ENCODE data around the gene UBE2D3.
"Not testable (repeated sequence)": the region's sequence is repeated elsewhere in the genome, so short reads cannot be mapped to it uniquely, and the experiment has no call there.

UBE2D3 gene

DNA sequence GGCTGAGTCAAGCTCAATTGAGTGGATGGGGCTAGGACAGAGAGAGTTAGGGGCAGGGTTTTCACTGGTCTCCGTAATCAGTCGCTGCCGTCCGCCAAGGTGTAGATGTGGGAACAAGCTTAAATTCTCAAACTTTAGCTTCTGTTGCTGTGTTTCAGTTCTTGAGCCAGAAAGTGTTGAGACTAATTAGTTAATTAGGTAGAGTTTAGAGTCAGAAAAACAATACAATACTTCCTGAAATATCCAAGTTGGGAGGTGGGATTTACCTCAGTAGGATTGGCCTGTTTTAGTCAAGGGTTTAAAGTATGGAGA is 1.1 kb upstream of the UBE2D3 start:
- DNase-seq: no peak

- peak; percentile 98 for DNase-seq
Observed at GRCh38 chr4:102827674-102828496, 534 bp upstream of the UBE2D3 start.

GRCh38 chr4:102826105-102826889 is 1.1 kb downstream of the UBE2D3 start:
- DNase-seq: no peak

- no peak for DNase-seq
Observed at GRCh38 chr4:102825261-102826091, 1.9 kb downstream of the UBE2D3 start.

GRCh38 chr4:102824398-102824797 is 3.0 kb downstream of the UBE2D3 start:
- peak; percentile 69 for DNase-seq

DNA sequence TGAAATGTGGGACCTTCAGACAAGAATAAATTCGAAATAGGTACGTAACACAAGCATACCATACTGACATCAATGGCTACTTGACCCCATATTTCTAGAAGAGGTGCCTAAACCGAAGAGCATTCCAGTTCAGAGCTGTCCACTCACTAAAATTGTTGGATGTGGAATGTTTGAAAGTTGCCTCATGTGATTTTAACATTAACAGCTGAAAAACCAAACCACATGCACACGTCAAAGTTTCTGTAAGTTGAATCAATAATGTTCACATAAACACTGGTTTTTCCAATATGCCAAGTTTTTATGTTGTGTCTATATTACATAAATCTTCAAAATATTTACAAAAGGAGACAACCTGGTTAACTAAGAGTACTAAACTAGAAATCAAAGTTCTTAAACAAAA is 3.5 kb downstream of the UBE2D3 start:
- DNase-seq: no peak

DNA sequence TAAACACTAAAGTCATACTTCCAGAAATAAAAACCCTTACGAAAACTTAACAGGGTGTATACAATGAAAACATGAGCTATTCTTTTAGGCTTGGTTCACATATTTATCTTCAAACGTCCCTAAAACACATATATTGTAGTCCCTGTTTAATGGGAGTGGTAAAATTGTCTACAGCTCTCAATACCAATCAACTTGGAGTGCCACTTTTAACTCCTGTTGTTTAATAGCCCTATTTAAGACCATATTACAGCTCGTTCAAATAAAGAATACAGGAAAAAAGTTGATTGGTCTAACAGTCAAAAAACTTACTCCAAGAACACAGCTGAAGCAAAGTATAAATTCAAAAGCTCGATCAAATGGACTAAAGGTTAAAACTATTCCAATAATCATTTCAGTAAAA is 3.9 kb downstream of the UBE2D3 start:
- no peak for DNase-seq

DNA sequence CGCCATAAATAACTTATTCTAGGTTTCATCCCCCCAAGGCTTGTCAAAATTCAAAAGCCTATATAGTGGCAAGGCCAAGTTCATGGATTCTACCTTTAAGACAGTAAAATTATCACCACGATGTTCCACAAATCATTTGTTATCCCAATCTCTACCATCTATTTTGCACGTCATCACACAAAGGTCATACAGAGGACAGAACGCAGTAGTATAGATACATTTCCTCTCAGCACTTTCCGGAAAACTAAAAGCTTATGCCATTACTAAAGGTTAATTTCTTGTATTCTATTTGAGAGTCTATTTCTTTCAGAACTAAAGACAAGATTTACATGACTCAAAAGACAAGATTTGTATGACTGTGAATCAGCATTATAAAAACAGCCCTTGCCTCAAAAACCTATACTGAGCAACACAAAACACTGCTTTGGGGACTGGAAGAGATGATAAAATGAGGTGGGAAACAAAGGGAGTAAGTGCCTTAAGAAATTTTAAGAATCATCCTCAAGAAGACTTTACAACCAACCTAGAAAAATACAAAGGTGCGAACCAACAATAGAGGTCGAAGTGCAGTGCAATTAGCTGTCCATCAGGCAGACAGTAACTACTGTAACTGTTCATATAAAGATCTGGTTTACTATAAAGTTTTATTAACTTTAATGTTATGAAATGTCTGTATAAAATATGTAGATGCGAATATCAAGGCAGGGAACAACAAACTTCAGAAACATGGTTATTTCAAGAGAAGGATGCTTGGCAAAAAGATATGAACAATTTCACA is 7.6 kb downstream of the UBE2D3 start:
- DNase-seq: no peak

DNA sequence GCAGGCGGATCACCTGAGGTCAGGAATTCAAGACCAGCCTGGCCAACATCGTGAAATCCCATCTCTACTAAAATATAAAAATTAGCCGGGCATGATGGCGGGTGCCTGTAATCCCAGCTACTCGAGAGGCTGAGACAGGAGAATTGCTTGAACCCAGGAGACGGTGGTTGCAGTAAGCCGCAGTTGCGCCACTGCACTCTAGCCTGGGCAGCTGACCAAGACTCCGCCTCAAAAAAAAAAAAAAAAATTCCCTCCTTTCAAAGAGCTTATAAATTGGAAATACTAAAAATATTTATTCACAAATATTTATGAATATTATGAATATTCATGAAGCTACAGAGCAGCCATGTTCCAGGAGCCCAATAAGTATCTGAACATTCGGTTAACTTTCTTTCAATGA is 8.3 kb downstream of the UBE2D3 start:
- DNase-seq: not testable (repeated sequence)

GRCh38 chr4:102817613-102818268 is 9.6 kb downstream of the UBE2D3 start:
- no peak for DNase-seq

GRCh38 chr4:102817021-102817605 is 10.2 kb downstream of the UBE2D3 start:
- DNase-seq: peak; percentile 48

- DNase-seq: no peak
Observed at GRCh38 chr4:102815981-102816380, 11.4 kb downstream of the UBE2D3 start.

DNA sequence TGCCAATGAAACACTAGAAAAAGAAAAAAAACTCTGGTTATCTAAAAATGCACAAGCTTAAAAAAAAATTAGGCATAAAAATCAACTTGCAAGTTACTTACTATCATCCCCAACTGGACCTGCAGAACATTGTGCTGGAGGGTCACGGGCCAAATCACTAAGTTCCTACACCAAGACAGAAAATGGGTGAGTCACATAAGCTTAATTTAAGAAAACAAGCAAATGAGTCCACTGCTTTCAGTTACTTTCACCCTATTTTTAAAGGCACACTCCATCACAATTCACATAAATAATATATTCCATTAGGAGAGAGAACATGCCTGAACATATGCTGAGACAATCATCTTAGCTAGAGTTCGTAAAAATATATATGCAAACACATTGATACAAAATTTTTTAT is 17.7 kb downstream of the UBE2D3 start:
- DNase-seq: no peak

DNA sequence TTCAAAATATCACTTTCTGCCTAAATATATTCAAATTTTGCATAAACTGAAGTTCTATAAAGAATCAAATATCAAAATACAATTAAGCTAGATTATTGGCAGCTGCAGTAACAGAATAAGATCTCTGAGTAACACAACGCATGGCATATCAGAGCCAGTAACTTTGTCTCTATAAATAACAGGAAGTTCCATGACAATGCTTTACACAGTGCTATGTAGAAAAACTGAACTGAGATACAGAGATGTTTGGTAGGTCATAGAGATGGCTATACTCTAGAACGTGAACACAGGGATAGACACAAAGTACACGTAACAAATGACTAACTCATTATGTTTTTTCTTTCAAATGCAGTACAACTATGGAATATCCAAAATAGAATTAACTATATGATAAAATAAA is 18.2 kb downstream of the UBE2D3 start:
- no peak for DNase-seq

DNA sequence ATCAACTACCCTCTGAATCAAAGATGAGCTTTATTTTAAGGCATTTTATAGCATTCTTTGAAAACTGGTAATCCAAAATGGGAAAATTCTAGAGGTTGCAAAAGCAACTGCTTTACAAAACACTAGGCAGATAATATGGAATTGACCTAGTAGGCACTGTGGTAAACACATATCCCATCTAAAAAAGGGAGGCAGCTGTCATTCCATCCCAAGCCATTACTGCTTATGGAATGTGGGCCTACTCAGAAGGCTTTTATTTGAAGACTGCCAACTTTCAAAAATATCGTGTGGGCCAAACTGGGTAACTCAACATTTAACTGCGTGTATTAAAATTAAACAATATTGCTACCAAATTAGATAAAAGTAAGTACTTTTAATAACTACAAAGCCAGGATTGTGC is 19.3 kb downstream of the UBE2D3 start:
- no peak for DNase-seq

- DNase-seq: no peak
Observed at GRCh38 chr4:102807345-102807744, 20.0 kb downstream of the UBE2D3 start.

GRCh38 chr4:102799816-102800215 is 27.5 kb downstream of the UBE2D3 start:
- no peak for DNase-seq

DNA sequence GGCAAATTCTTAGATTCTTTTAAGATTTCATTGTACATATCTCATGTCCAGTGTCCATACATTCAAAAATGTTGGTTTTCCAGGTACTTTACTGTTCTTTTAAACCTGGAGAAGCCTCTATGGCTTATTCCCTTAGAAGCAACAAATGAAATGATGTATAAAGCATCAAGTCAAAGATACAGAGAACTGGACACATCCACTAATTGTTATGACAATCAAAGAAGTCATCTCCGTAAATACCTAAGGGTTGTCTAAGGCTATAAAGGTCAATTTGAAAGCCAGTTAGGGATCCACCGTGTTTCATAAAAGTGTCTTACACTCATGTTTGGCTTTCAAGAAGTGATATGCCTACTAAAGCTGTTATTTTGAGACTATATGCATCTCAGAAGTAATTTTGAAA is 32.4 kb downstream of the UBE2D3 start:
- no peak for DNase-seq

GRCh38 chr4:102792361-102792936 is 34.9 kb downstream of the UBE2D3 start:
- DNase-seq: no peak

GRCh38 chr4:102791318-102791835 is 36.0 kb downstream of the UBE2D3 start:
- no peak for DNase-seq

- no peak for DNase-seq
Observed at GRCh38 chr4:102789317-102789717, 38.0 kb downstream of the UBE2D3 start.

All from NCI-H187 treated with DMSO at 0.1 percent for 48 hours (cell line).